H1 (cell line): ENCODE measurements around the gene PLPPR1. TPM values are rescaled to one million over a fixed set of nuclear protein-coding genes. Genes with fewer than 3 reads are reported as not detected.
"Not testable (repeated sequence)": the region's sequence is repeated elsewhere in the genome, so short reads cannot be mapped to it uniquely, and the experiment has no call there.

Experiments
- CTCF ChIA-PET: fragments of 300-600 bp; sonication (Branson Sonifier 250); formaldehyde crosslinking; loops from one replicate; lab custom pipeline; 2021; ENCODE audit not compliant: partially characterized antibody; lab: Charles Lee
- POLR2A ChIA-PET: fragments of 300-600 bp; sonication (Branson Sonifier 250); formaldehyde crosslinking; loops from one replicate; lab custom pipeline; 2021; ENCODE audit warnings: inconsistent platforms; ENCODE audit not compliant: partially characterized antibody; lab: Charles Lee
- DNase-seq, 2 experiments: peaks; one replicate each; pipeline versions ENCODE4 v3.0.0 to v3.0.0-alpha.2; 2010 to 2022; ENCODE audit warnings: low spot score in 2 of 2, low read depth in 1 of 2, mixed read lengths in 1 of 2
- FAIRE-seq: peaks from 2 replicates; lab custom pipeline; 2011; peaks lifted over from hg19 to GRCh38; lab: Jason Lieb, UNC
- H2AFZ ChIP-seq: 2 replicates; pipeline ENCODE4 v1.8.1; 2012; ENCODE audit warnings: low read length, inconsistent platforms
- H2AK5ac ChIP-seq: 2 replicates; pipeline ENCODE4 v1.6.1; 2013; ENCODE audit warnings: low read depth, low read length
- H2BK120ac ChIP-seq: replicated peaks from 2 replicates; pipeline ENCODE3; 2013; ENCODE audit warnings: low read depth, low read length, inconsistent platforms
- H2BK12ac ChIP-seq: 2 replicates; pipeline ENCODE4 v1.6.1; 2013; ENCODE audit warnings: low read depth, low read length
- H2BK15ac ChIP-seq: 2 replicates; pipeline ENCODE4 v1.6.1; 2013; ENCODE audit warnings: low read length
- H2BK20ac ChIP-seq: 2 replicates; pipeline ENCODE4 v1.6.1; 2013; ENCODE audit warnings: low read length
- H2BK5ac ChIP-seq: 2 replicates; pipeline ENCODE4 v1.6.1; 2013; ENCODE audit warnings: low read depth, low read length
- H3K14ac ChIP-seq: 2 replicates; pipeline ENCODE4 v1.6.1; 2013; ENCODE audit warnings: inconsistent platforms; ENCODE audit not compliant: insufficient read length
- H3K18ac ChIP-seq: 2 replicates; pipeline ENCODE4 v1.6.1; 2013; ENCODE audit warnings: low read length; ENCODE audit errors: extremely low read depth
- H3K23ac ChIP-seq: 2 replicates; pipeline ENCODE4 v1.6.1; 2013; ENCODE audit warnings: inconsistent platforms; ENCODE audit not compliant: insufficient read length
- H3K23me2 ChIP-seq: 2 replicates; pipeline ENCODE4 v1.6.1; 2013; ENCODE audit warnings: low read depth, low read length
- H3K27ac ChIP-seq: 2 replicates; pipeline ENCODE4 v1.6.1; 2011; ENCODE audit warnings: low read depth, low read length, inconsistent platforms
- H3K27me3 ChIP-seq, 4 experiments: replicated peaks in 1 of 4; 1 replicate in 1 of 4; 2 replicates in 3 of 4; pipeline versions ENCODE4 v1.6.1 to v1.8.1; 2011 to 2013; ENCODE audit warnings: low read length in 3 of 4, mild to moderate bottlenecking in 3 of 4, inconsistent platforms in 2 of 4, mixed read lengths in 2 of 4, moderate library complexity in 1 of 4; ENCODE audit not compliant: control insufficient read depth in 3 of 4, insufficient read depth in 3 of 4; ENCODE audit errors: extremely low read depth in 1 of 4
- H3K36me3 ChIP-seq, 4 experiments: 2 replicates each; pipeline versions ENCODE4 v1.6.1 to v1.8.1; 2011 to 2013; ENCODE audit warnings: mild to moderate bottlenecking in 4 of 4, low read length in 3 of 4, moderate library complexity in 2 of 4, control low read depth in 1 of 4, inconsistent platforms in 1 of 4; ENCODE audit not compliant: insufficient read depth in 4 of 4, control insufficient read depth in 2 of 4
- H3K4ac ChIP-seq: replicated peaks from 2 replicates; pipeline ENCODE3; 2013; ENCODE audit warnings: low read length, low read depth, mixed read lengths, inconsistent platforms; ENCODE audit not compliant: insufficient read length
- H3K4me1 ChIP-seq, 4 experiments: replicated peaks in 1 of 4; 1 replicate in 1 of 4; 2 replicates in 3 of 4; pipeline versions ENCODE4 v1.6.1 to v1.8.1; 2011 to 2013; ENCODE audit warnings: low read length in 3 of 4, inconsistent platforms in 2 of 4, mixed read lengths in 1 of 4; ENCODE audit not compliant: insufficient read depth in 4 of 4, control insufficient read depth in 3 of 4
- H3K4me2 ChIP-seq, 2 experiments: 2 replicates each; pipeline versions ENCODE4 v1.6.1 to v1.8.1; 2011 to 2013; ENCODE audit warnings: low read depth in 2 of 2, low read length in 2 of 2, control low read depth in 1 of 2, inconsistent platforms in 1 of 2, mild to moderate bottlenecking in 1 of 2; ENCODE audit not compliant: insufficient read depth in 1 of 2
- H3K4me3 ChIP-seq, 4 experiments: fragments of 200-600, 300-600 bp in 1 of 4; sonication (generic), shearing (Covaris generic), sonication (Bioruptor Twin) in 1 of 4; 2 replicates each; pipeline versions ENCODE4 v1.5.1 to v1.8.1; 2011 to 2016; ENCODE audit warnings: low read length in 4 of 4, low read depth in 3 of 4, control low read depth in 2 of 4, inconsistent platforms in 2 of 4, mild to moderate bottlenecking in 2 of 4, mixed read lengths in 1 of 4, moderate library complexity in 1 of 4; ENCODE audit not compliant: insufficient read depth in 2 of 4; ENCODE audit errors: extremely low read depth in 1 of 4
- H3K56ac ChIP-seq: replicated peaks from 2 replicates; pipeline ENCODE3; 2013; ENCODE audit warnings: low read depth, mild to moderate bottlenecking, mixed read lengths, low read length, inconsistent platforms; ENCODE audit not compliant: insufficient read length
- H3K79me1 ChIP-seq: 2 replicates; pipeline ENCODE4 v1.6.1; 2013; ENCODE audit warnings: low read depth, low read length, control low read depth
- H3K79me2 ChIP-seq, 2 experiments: 2 replicates each; pipeline versions ENCODE4 v1.6.1 to v1.8.1; 2012 to 2013; ENCODE audit warnings: low read length in 2 of 2, mild to moderate bottlenecking in 2 of 2, inconsistent platforms in 1 of 2; ENCODE audit not compliant: insufficient read depth in 2 of 2, control insufficient read depth in 1 of 2
- H3K9ac ChIP-seq, 4 experiments: replicated peaks in 1 of 4; 1 replicate in 1 of 4; 2 replicates in 3 of 4; pipeline versions ENCODE4 v1.6.1 to v1.8.1; 2011 to 2013; ENCODE audit warnings: low read depth in 3 of 4, low read length in 3 of 4, control low read depth in 2 of 4, mild to moderate bottlenecking in 2 of 4, moderate library complexity in 2 of 4, inconsistent platforms in 1 of 4; ENCODE audit errors: extremely low read depth in 1 of 4
- H3K9me3 ChIP-seq, 2 experiments: 2 replicates each; pipeline versions ENCODE4 v1.6.1 to v1.8.1; 2012 to 2013; ENCODE audit warnings: mild to moderate bottlenecking in 2 of 2, moderate library complexity in 2 of 2, control low read depth in 1 of 2, inconsistent platforms in 1 of 2, low read depth in 1 of 2, low read length in 1 of 2, mixed read lengths in 1 of 2; ENCODE audit not compliant: insufficient read depth in 2 of 2
- H4K20me1 ChIP-seq, 2 experiments: replicated peaks in 1 of 2; 2 replicates each; pipeline versions ENCODE3 to v1.8.1; 2011 to 2013; ENCODE audit warnings: inconsistent platforms in 2 of 2, low read length in 2 of 2, mild to moderate bottlenecking in 1 of 2; ENCODE audit not compliant: insufficient read depth in 2 of 2, control insufficient read depth in 1 of 2
- H4K5ac ChIP-seq: 2 replicates; pipeline ENCODE4 v1.6.1; 2013; ENCODE audit warnings: low read length, low read depth, mixed read lengths, inconsistent platforms; ENCODE audit not compliant: insufficient read length
- H4K8ac ChIP-seq: 2 replicates; pipeline ENCODE4 v1.8.0; 2013; ENCODE audit warnings: mild to moderate bottlenecking, moderate library complexity, low read length, inconsistent platforms; ENCODE audit not compliant: insufficient read depth; ENCODE audit errors: extremely low read depth
- H4K91ac ChIP-seq: replicated peaks from 2 replicates; pipeline ENCODE3; 2013; ENCODE audit warnings: low read length, mixed read lengths, inconsistent platforms; ENCODE audit not compliant: insufficient read length
- BRCA1 ChIP-seq: IDR thresholded peaks from 2 replicates; pipeline ENCODE4 v1.6.1; 2012; ENCODE audit warnings: low read depth, low read length, improper control_type of control experiment
- CHD2 ChIP-seq: IDR thresholded peaks from 2 replicates; pipeline ENCODE4 v1.6.1; 2012; ENCODE audit warnings: low read length, improper control_type of control experiment
- CREB1 ChIP-seq: IDR thresholded peaks from 2 replicates; pipeline ENCODE4 v1.6.1; 2012; ENCODE audit warnings: inconsistent platforms
- HDAC2 ChIP-seq, 2 experiments: fragments of 300-600 bp in 1 of 2; sonication (generic) in 1 of 2; IDR thresholded peaks; 2 replicates each; pipeline ENCODE4 v1.6.1; 2011 to 2012; ENCODE audit warnings: low read depth in 2 of 2, low read length in 2 of 2, mild to moderate bottlenecking in 2 of 2, moderate library complexity in 2 of 2, borderline replicate concordance in 1 of 2, inconsistent platforms in 1 of 2
- JUND ChIP-seq: IDR thresholded peaks from 2 replicates; pipeline ENCODE4 v1.6.1; 2011; ENCODE audit warnings: mild to moderate bottlenecking, improper control_type of control experiment, low read length
- KDM4A ChIP-seq: IDR thresholded peaks from one replicate; pipeline ENCODE4 v1.7.1; 2012; ENCODE audit warnings: low read depth, mild to moderate bottlenecking, moderate library complexity, low read length, inconsistent platforms; ENCODE audit not compliant: severe bottlenecking
- SRF ChIP-seq: IDR thresholded peaks from 2 replicates; pipeline ENCODE4 v1.6.1; 2011; ENCODE audit warnings: mild to moderate bottlenecking, low read depth, low read length, moderate library complexity
- WGBS, 2 experiments: shearing (Covaris generic) in 1 of 2; methylation state at CpG; one replicate each; pipeline versions ENCODE4 v1.1.6 to v1.1.7; 2013 to 2015; ENCODE audit warnings: low lambda C conversion rate in 2 of 2, mixed read lengths in 2 of 2, inconsistent platforms in 1 of 2, low coverage in 1 of 2, missing lambda C conversion rate in 1 of 2; ENCODE audit not compliant: insufficient replicate concordance in 2 of 2, insufficient coverage in 1 of 2, insufficient read length in 1 of 2; ENCODE audit errors: extremely low coverage in 1 of 2, missing lambda C conversion rate in 1 of 2; 5-methylcytosine and 5-hydroxymethylcytosine counted together
- polyA plus RNA-seq, 7 experiments: library from polyadenylated mRNA; depleted of rRNA in 3 of 7; stranded (reverse) in 5 of 7; unstranded in 2 of 7; fragments of >200 nt in 5 of 7; fragments of 200-250 nt in 2 of 7; gene quantifications; 1 replicate in 5 of 7; 2 replicates in 1 of 7; 4 replicates in 1 of 7; pipeline versions ENCODE4 v1.2.1 to v1.2.3, GENCODE V29; 2011 to 2013; ENCODE audit warnings: missing spikeins in 2 of 7, mixed read lengths in 2 of 7
- total RNA-seq: library from RNA; stranded (reverse); fragmentation: NEBNext Ultra II Directional; extraction: Animal tissue kit (Norgen Biotek cat#: 25700); gene quantifications from 2 replicates; pipeline ENCODE4 v1.2.1, GENCODE V29; 2021

The PLPPR1 gene
- total and polyA plus RNA-seq, 2 of the 8 experiments (the other 6 are each of a cell fraction or from before 2014, with no cell fraction given): 1.4 to 1.8 TPM

- TF ChIP-seq CHD2 (no peak), HDAC2 (IDR thresholded peaks at IDR 0.05; ENCODE audit: borderline replicate concordance in 1 of 2, low read depth in 2 of 2, low read length in 2 of 2) (no peak), KDM4A (no peak), BRCA1 (no peak), CREB1 (no peak), SRF (no peak), JUND (no peak)
Measured at GRCh38 chr9:101126556-101126955, 98.0 kb downstream of the PLPPR1 start (continued).

- H3K9ac ChIP-seq, H3K4me1 ChIP-seq, H3K14ac ChIP-seq, H3K18ac ChIP-seq, H4K91ac ChIP-seq, H3K79me2 ChIP-seq, H2BK15ac ChIP-seq, H3K23ac ChIP-seq, FAIRE-seq, H4K20me1 ChIP-seq, H3K27ac ChIP-seq, H2AFZ ChIP-seq, H3K79me1 ChIP-seq, POLR2A ChIA-PET, H3K4me3 ChIP-seq, H4K8ac ChIP-seq, H2BK12ac ChIP-seq, H2AK5ac ChIP-seq, H3K4ac ChIP-seq, H3K27me3 ChIP-seq, H2BK5ac ChIP-seq, H3K23me2 ChIP-seq, DNase-seq, H2BK120ac ChIP-seq, H3K4me2 ChIP-seq, H3K56ac ChIP-seq, H2BK20ac ChIP-seq, H3K36me3 ChIP-seq, H4K5ac ChIP-seq: not testable (repeated sequence)
- 89% methylated on average over 3 of the region's 3 CpGs; no CpG with 5 or more reads in 1 of the 2 experiments for WGBS, 2 experiments
- CTCF ChIA-PET: interaction anchor here (0.9 to 1.3 kb wide), 3 partner anchors 9 to 427 kb away, joined by 3 to 5 read pairs (median 4); no protein-coding TSS in a partner anchor
- H3K9me3 ChIP-seq: peaks cover 28 to 32% of the 10 kb centered on the region in 2 experiments
Measured at GRCh38 chr9:101127369-101127768, 98.8 kb downstream of the PLPPR1 start.
